GM19099 (cell line): Measurements from ENCODE around the gene YARS2.

Experiments used
- POLR2A ChIP-seq: IDR thresholded peaks from 3 replicates; pipeline ENCODE4 v1.6.1; 2011; ENCODE audit warnings: low read depth; ENCODE audit not compliant: insufficient read length; ENCODE audit errors: extremely low read depth

The YARS2 gene

GRCh38 chr12:32755654-32756475, at the start of gene YARS2:
Gene YARS2, minus strand, starts transcription at chr12:32755897. Its CDS starts 23 bp downstream, at chr12:32755874.
- TF ChIP-seq POLR2A, result peak; percentile 95

DNA sequence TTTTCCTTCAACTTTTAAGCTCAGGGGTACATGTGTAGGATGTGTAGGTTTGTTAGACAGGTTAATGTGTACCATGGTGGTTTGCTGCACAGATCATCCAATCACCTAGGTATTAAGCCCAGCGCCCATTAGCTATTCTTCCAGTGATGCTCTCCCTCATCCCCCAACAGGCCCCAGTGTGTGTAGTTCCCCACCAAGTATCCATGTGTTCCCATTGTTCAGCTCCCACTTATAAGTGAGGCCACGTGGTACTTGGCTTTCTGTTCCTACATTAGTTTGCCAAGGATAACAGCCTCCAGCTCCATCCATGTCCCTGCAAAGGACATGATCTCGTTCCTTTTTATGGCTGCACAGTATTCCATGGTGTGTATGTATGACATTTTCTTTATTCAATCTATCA, 48.6 kb upstream of the YARS2 start:
- no peak for TF ChIP-seq POLR2A

- no peak for TF ChIP-seq POLR2A
These were observed 45.7 kb upstream of the YARS2 start for GRCh38 chr12:32801269-32801980.

DNA sequence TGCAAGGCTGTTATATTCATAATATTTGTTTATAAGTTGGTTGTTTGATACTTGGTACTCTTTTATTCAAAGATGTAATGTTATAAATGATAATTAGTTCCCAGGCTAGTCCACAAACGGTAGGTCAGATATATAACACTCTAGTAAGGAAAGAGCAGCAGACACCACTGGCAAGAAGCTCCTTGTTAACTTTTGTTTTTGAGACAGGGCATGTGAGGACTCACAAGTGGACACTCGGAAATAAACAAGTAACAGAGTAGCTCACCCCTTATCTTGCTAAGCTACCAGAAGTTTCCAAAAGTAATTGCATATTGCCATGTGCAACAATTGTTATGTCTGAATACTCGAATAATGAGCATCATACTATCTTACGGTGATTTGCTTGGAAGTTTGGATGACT, 38.6 kb upstream of the YARS2 start:
- no peak for TF ChIP-seq POLR2A

GRCh38 chr12:32789916-32790315, 34.2 kb upstream of the YARS2 start:
- TF ChIP-seq POLR2A, result no peak

- TF ChIP-seq POLR2A, result no peak
These were observed 33.7 kb upstream of the YARS2 start for GRCh38 chr12:32789446-32789845.

DNA sequence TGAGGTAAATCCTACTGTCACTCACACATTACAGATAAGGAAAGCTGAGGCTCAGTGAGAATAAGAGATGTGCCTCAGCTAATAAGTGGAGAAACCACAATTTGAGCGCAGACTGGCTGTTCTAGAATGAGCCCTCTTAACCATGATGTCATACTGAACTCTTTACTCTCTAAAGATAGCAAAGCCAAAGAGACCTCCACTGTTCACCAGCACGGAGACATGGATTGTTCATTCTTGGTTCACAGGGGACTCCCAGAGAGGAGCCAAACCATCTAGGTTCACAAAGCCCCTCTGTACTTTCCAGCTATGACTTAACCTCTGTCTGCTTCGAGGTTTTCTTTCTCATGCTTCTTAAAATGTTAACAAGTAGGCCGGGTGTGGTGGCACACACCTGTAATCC, 32.7 kb upstream of the YARS2 start:
- no peak for TF ChIP-seq POLR2A

GRCh38 chr12:32785557-32785956, 29.9 kb upstream of the YARS2 start:
- no peak for TF ChIP-seq POLR2A

GRCh38 chr12:32783029-32783428, 27.3 kb upstream of the YARS2 start:
- TF ChIP-seq POLR2A, result no peak

DNA sequence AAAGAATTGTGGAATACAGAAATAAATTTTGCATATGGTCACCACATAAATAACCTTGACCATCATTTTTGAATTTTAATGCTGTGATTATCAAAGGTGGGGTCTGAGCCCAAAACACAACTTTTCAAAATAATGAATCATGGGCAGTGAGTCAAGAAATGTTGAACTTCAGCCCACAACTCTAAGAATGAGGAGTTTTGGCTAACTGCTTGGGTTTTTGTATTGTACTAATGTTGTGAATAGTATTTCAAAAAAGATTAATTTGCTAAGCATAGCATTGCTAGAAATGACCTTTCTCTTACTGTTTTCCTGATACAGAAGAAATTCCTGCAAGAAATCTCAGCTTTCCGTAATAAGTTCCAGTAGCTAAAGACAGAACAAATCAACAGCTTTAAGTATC, 24.4 kb upstream of the YARS2 start:
- no peak for TF ChIP-seq POLR2A

DNA sequence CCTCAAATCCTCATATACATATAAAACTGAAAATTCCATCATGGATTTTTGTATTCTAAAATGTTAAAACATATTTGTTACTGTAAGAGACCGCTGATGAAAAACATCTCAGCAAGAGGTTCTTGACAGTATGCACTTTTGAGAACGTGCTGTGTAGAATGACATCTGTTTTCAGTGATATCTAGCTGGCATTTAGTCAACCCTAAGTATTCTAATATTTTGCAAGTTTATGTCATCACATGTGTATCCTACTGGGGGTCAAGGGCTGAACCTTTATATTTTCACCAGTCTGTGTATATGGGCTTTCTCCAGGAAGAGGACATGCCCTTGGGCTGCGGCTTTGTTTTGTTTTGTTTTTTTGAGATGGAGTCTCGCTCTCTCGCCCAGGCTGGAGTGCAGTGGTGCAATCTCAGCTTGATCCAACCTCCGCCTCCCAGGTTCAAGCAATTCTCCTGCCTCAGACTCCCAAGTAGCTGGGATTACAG, 22.0 kb upstream of the YARS2 start:
- TF ChIP-seq POLR2A, result no peak

DNA sequence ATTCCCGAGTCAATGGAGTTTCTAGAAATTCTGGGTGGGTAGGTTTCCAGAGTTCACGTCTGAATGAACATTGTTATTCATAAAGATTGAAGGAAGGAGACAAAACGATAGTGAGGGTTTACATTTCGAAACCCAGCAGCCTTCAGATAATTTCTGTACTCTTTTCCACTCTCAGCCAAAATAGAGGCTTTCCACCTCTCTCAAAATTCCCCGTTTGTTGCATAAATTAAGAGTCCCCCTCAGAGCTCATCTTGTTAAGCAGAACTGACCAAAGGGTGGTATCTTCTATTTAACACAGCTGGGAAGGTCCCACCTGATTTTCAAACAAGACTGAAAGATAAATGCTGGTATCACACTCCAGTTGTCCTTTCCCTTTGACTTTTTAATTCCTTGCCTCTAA, 21.5 kb upstream of the YARS2 start:
- no peak for TF ChIP-seq POLR2A

GRCh38 chr12:32776258-32776657, 20.6 kb upstream of the YARS2 start:
- no peak for TF ChIP-seq POLR2A

DNA sequence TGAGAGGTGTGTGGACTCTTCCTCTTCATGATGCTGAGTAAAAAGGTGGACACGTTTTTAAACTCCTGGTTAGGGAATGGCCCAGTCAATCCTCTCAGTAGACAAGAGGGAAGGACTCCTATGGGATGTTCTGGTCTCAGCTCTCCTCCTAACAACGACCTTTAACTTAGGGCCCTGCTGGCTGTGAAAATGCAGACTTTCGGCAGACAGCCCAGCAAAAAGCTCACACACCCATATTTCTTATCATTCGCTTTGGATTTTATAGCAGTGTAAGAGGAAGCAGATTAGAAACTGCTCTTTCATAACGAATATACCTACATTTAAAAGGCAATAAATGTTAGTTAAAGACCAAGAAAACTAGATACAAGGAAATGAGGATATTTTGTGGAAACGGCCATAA, 18.0 kb upstream of the YARS2 start:
- TF ChIP-seq POLR2A, result no peak

- TF ChIP-seq POLR2A, result no peak
These were observed 14.4 kb upstream of the YARS2 start for GRCh38 chr12:32770141-32770540.

- no peak for TF ChIP-seq POLR2A
These were observed 12.8 kb upstream of the YARS2 start for GRCh38 chr12:32768518-32768917.
